SK-N-SH (cell line): ENCODE measurements around the gene DNAH5. TPM values are rescaled to one million over a fixed set of nuclear protein-coding genes. Genes with fewer than 3 reads are reported as not detected.

Source experiments
- CTCF ChIA-PET: fragments of 300-600, 350-600 bp; formaldehyde crosslinking; extraction: SDS; loops from one replicate; lab custom pipeline; 2021; lab: Yijun Ruan, JAX
- POLR2A ChIA-PET: fragments of 350-600 bp; sonication (Branson Sonifier 250); formaldehyde crosslinking; extraction: SDS; loops from one replicate; lab custom pipeline; 2020; ENCODE audit warnings: antibody characterized with exemption, inconsistent platforms; lab: Yijun Ruan, JAX
- DNase-seq: peaks from one replicate; pipeline ENCODE4 v3.0.0; 2012
- H2AFZ ChIP-seq: fragments of 200-600 bp; sonication (generic); 2 replicates; pipeline ENCODE4 v1.8.1; 2016; ENCODE audit warnings: antibody characterized with exemption, mild to moderate bottlenecking, low read depth
- H3F3A ChIP-seq: fragments of 200-600 bp; sonication (generic); replicated peaks from 2 replicates; pipeline ENCODE3; 2016; ENCODE audit warnings: antibody characterized with exemption, mild to moderate bottlenecking; ENCODE audit not compliant: insufficient read depth
- H3K27ac ChIP-seq, 2 experiments: fragments of 200-500 bp in 1 of 2; fragments of 200-600 bp in 1 of 2; sonication (Bioruptor generic) in 1 of 2; sonication (generic), shearing (Covaris generic) in 1 of 2; 2 replicates each; pipeline versions ENCODE4 v1.5.1 to v1.6.1; 2014 to 2016; ENCODE audit warnings: low read depth in 2 of 2, inconsistent platforms in 1 of 2, low read length in 1 of 2, mild to moderate bottlenecking in 1 of 2, mixed read lengths in 1 of 2
- H3K27me3 ChIP-seq: fragments of 200-600 bp; sonication (generic), shearing (Covaris generic); 2 replicates; pipeline ENCODE4 v1.6.1; 2016; ENCODE audit warnings: mixed run types; ENCODE audit not compliant: insufficient read depth
- H3K36me3 ChIP-seq, 2 experiments: fragments of 200-500 bp in 1 of 2; fragments of 200-600 bp in 1 of 2; sonication (Bioruptor generic) in 1 of 2; sonication (generic) in 1 of 2; replicated peaks in 1 of 2; 2 replicates each; pipeline versions ENCODE3 to v1.5.1; 2014 to 2016; ENCODE audit warnings: low read length in 1 of 2, mild to moderate bottlenecking in 1 of 2; ENCODE audit not compliant: insufficient read depth in 2 of 2, control insufficient read depth in 1 of 2
- H3K4me1 ChIP-seq, 2 experiments: fragments of 200-500 bp in 1 of 2; fragments of 200-600 bp in 1 of 2; sonication (Bioruptor generic) in 1 of 2; sonication (generic), shearing (Covaris generic) in 1 of 2; 2 replicates each; pipeline versions ENCODE4 v1.5.1 to v1.6.1; 2014 to 2016; ENCODE audit warnings: low read depth in 1 of 2, low read length in 1 of 2, mixed run types in 1 of 2; ENCODE audit not compliant: insufficient read depth in 2 of 2, control insufficient read depth in 1 of 2
- H3K4me2 ChIP-seq: fragments of 200-600 bp; sonication (generic), shearing (Covaris generic); 2 replicates; pipeline ENCODE4 v1.6.1; 2017; ENCODE audit warnings: mixed run types
- H3K4me3 ChIP-seq, 2 experiments: fragments of 200-500 bp in 1 of 2; fragments of 200-600 bp in 1 of 2; sonication (Bioruptor generic) in 1 of 2; sonication (generic), shearing (Covaris generic) in 1 of 2; 2 replicates each; pipeline versions ENCODE4 v1.5.1 to v1.8.1; 2014 to 2016; ENCODE audit warnings: low read depth in 2 of 2, inconsistent platforms in 1 of 2, low read length in 1 of 2, mild to moderate bottlenecking in 1 of 2, mixed read lengths in 1 of 2, moderate library complexity in 1 of 2
- H3K79me2 ChIP-seq: fragments of 200-600 bp; sonication (generic); 2 replicates; pipeline ENCODE4 v1.8.1; 2017; ENCODE audit warnings: mild to moderate bottlenecking; ENCODE audit not compliant: insufficient read depth
- H3K9ac ChIP-seq: fragments of 200-600 bp; sonication (generic); 2 replicates; pipeline ENCODE4 v1.6.1; 2017; ENCODE audit warnings: mixed run types
- H3K9me2 ChIP-seq: fragments of 200-600 bp; sonication (generic); 2 replicates; pipeline ENCODE4 v1.6.1; 2017; ENCODE audit warnings: mixed run types
- H3K9me3 ChIP-seq: fragments of 200-600 bp; sonication (generic); 2 replicates; pipeline ENCODE4 v1.6.1; 2017; ENCODE audit warnings: mixed run types, mild to moderate bottlenecking, moderate library complexity
- H4K20me1 ChIP-seq: fragments of 200-600 bp; sonication (generic); 2 replicates; pipeline ENCODE4 v1.6.1; 2017; ENCODE audit warnings: mild to moderate bottlenecking, mixed run types; ENCODE audit not compliant: insufficient read depth
- CTCF ChIP-seq: fragments of 200-600 bp; sonication (generic); IDR thresholded peaks from 2 replicates; pipeline ENCODE4 v1.6.1; 2017; ENCODE audit warnings: antibody characterized with exemption, mild to moderate bottlenecking, moderate library complexity
- EP300 ChIP-seq, 2 experiments: IDR thresholded peaks; 2 replicates each; pipeline versions ENCODE4 v1.4.0 to v1.6.1; 2012; ENCODE audit warnings: borderline replicate concordance in 1 of 2, low read depth in 1 of 2, low read length in 1 of 2
- GABPA ChIP-seq: IDR thresholded peaks from 2 replicates; pipeline ENCODE4 v1.4.0; 2012; ENCODE audit warnings: low read depth, mild to moderate bottlenecking
- IRF3 ChIP-seq: fragments of 150-350 bp; IDR thresholded peaks from 2 replicates; pipeline ENCODE4 v1.6.1; 2016; ENCODE audit warnings: mild to moderate bottlenecking, low read depth, low read length
- JUND ChIP-seq: IDR thresholded peaks from 2 replicates; pipeline ENCODE4 v1.4.0; 2012
- RAD21 ChIP-seq: IDR thresholded peaks from 2 replicates; pipeline ENCODE4 v1.6.1; 2012; ENCODE audit warnings: mild to moderate bottlenecking, low read length
- TCF12 ChIP-seq: IDR thresholded peaks from 2 replicates; pipeline ENCODE4 v1.4.0; 2012
- TEAD4 ChIP-seq: IDR thresholded peaks from 2 replicates; pipeline ENCODE4 v1.4.0; 2012; ENCODE audit warnings: mild to moderate bottlenecking, borderline replicate concordance; ENCODE audit not compliant: insufficient read depth
- USF2 ChIP-seq: fragments of 150-350 bp; IDR thresholded peaks from 2 replicates; pipeline ENCODE4 v1.6.1; 2017; ENCODE audit warnings: antibody characterized with exemption, low read length, low read depth, borderline replicate concordance
- YY1 ChIP-seq: IDR thresholded peaks from 2 replicates; pipeline ENCODE4 v1.4.0; 2012; ENCODE audit warnings: low read depth, mild to moderate bottlenecking
- ZBTB33 ChIP-seq: IDR thresholded peaks from 2 replicates; pipeline ENCODE4 v1.4.0; 2012; ENCODE audit warnings: low read depth, borderline replicate concordance
- WGBS: methylation state at CpG from one replicate; pipeline ENCODE4 v1.1.6; 2017; ENCODE audit warnings: low lambda C conversion rate; 5-methylcytosine and 5-hydroxymethylcytosine counted together
- polyA plus RNA-seq, 3 experiments: library from polyadenylated mRNA; depleted of rRNA; stranded (reverse); fragments of >200 nt; gene quantifications; 2 replicates each; pipeline ENCODE4 v1.2.3, GENCODE V29; 2012
- TF ChIP-seq, protein P1 (sequence below): IDR thresholded peaks from 2 replicates; pipeline ENCODE4; 2012

DNAH5 gene
- polyA plus RNA-seq, 1 of the 3 experiments (the other 2 are of a cell fraction) = 0.74 TPM

DNA sequence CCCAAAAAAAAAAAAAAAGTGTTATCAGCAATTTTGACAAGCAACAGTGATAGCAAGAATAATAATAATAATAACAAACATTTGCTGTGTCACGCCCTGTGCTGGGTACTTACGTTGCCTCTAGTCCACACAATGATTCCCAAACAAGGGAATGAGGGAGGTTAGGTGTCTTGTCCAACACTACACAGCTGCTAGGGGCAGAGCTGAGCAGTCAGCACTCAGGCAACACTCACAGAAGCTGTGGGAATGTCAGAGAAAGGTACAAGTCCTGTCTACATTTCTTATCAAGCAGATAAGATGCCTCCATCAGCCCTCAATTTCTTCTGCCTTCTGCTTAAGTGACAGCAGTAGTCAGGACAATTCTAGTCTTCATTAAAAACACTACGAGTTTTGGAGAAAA, 111.0 kb downstream of the DNAH5 start:
- POLR2A ChIA-PET = no interaction called here
- no peaks in the 10 kb centered on the region for H3K4me1 ChIP-seq
- TF ChIP-seq IRF3 = no peak
- TF ChIP-seq, protein P1, sequence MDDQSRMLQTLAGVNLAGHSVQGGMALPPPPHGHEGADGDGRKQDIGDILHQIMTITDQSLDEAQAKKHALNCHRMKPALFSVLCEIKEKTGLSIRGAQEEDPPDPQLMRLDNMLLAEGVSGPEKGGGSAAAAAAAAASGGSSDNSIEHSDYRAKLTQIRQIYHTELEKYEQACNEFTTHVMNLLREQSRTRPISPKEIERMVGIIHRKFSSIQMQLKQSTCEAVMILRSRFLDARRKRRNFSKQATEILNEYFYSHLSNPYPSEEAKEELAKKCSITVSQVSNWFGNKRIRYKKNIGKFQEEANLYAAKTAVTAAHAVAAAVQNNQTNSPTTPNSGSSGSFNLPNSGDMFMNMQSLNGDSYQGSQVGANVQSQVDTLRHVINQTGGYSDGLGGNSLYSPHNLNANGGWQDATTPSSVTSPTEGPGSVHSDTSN = no peak
- no peak for TF ChIP-seq ZBTB33
- no peaks in the 10 kb centered on the region for H3K27me3 ChIP-seq
- no peaks in the 10 kb centered on the region for H3K36me3 ChIP-seq
- no peaks in the 10 kb centered on the region for H3K79me2 ChIP-seq
- H4K20me1 ChIP-seq = no peaks in the 10 kb centered on the region
- no peaks in the 10 kb centered on the region for H3K9me3 ChIP-seq
- H3K4me2 ChIP-seq = no peak overlapping the region
- H3K4me3 ChIP-seq = no peak overlapping the region
- H3K27ac ChIP-seq = no peak overlapping the region
- CTCF ChIA-PET = no interaction called here
- DNase-seq = no peak
- H2AFZ ChIP-seq = no peak overlapping the region
- H3F3A ChIP-seq = no peaks in the 10 kb centered on the region
- 17% methylated on average over 3 of the region's 3 CpGs for WGBS
- no peaks in the 10 kb centered on the region for H3K9me2 ChIP-seq
- no peak overlapping the region for H3K9ac ChIP-seq

- H3F3A ChIP-seq = no peaks in the 10 kb centered on the region
- H3K27me3 ChIP-seq = no peaks in the 10 kb centered on the region
- ChIA-PET POLR2A (no interaction called here), CTCF (no interaction called here)
- no peaks in the 10 kb centered on the region for H3K4me1 ChIP-seq
- H3K27ac ChIP-seq = no peak overlapping the region
- no peaks in the 10 kb centered on the region for H3K79me2 ChIP-seq
- no peaks in the 10 kb centered on the region for H3K36me3 ChIP-seq
- WGBS = 2% methylated on average over 3 of the region's 3 CpGs
- TF ChIP-seq USF2 (no peak), YY1 (no peak), TCF12 (no peak), JUND (no peak), GABPA (no peak), CTCF (peak; percentile 29; the same call in 1 of the 2 replicates), EP300 (IDR thresholded peaks at IDR 0.05; ENCODE audit: borderline replicate concordance in 1 of 2, low read depth in 1 of 2, low read length in 1 of 2) (no peak), TEAD4 (no peak), RAD21 (peak; percentile 26; the same call in 1 of the 2 replicates)
- TF ChIP-seq, protein P1 = no peak
- H4K20me1 ChIP-seq = no peaks in the 10 kb centered on the region
- DNase-seq = no peak
- no peak overlapping the region for H3K4me3 ChIP-seq
- no peak overlapping the region for H3K9ac ChIP-seq
- no peaks in the 10 kb centered on the region for H3K9me3 ChIP-seq
- no peak overlapping the region for H3K4me2 ChIP-seq
- H2AFZ ChIP-seq = no peak overlapping the region
- no peaks in the 10 kb centered on the region for H3K9me2 ChIP-seq
These were observed 113.1 kb downstream of the DNAH5 start for GRCh38 chr5:13831351-13831750.
